T1000 (cell line): ENCODE results near the gene QSOX2.

Source experiments
- DNase-seq: peaks from one replicate; lab custom pipeline; 2025; ENCODE audit warnings: mixed read lengths; lab: John Stamatoyannopoulos, UW

The QSOX2 gene

GRCh38 chr9:136252846-136253245 lies 7.2 kb upstream of the QSOX2 start:
- no peak for DNase-seq

GRCh38 chr9:136252281-136252680 lies 6.7 kb upstream of the QSOX2 start:
- no peak for DNase-seq

- DNase-seq, result no peak
These were observed 5.9 kb upstream of the QSOX2 start for GRCh38 chr9:136251264-136252115.

- no peak for DNase-seq
These were observed 5.1 kb upstream of the QSOX2 start for GRCh38 chr9:136250676-136251075.

- DNase-seq, result no peak
These were observed 4.4 kb upstream of the QSOX2 start for GRCh38 chr9:136249877-136250559.

GRCh38 chr9:136248951-136249876 lies 3.6 kb upstream of the QSOX2 start:
- DNase-seq, result no peak

GRCh38 chr9:136247947-136248637 lies 2.5 kb upstream of the QSOX2 start:
- no peak for DNase-seq

- no peak for DNase-seq
These were observed 1.9 kb upstream of the QSOX2 start for GRCh38 chr9:136247551-136247916.

- DNase-seq, result no peak
These were observed 1.4 kb upstream of the QSOX2 start for GRCh38 chr9:136246849-136247550.

- no peak for DNase-seq
These were observed 718 bp downstream of the QSOX2 start for GRCh38 chr9:136244969-136245218.

- no peak for DNase-seq
These were observed 1.3 kb downstream of the QSOX2 start for GRCh38 chr9:136244122-136244968.

GRCh38 chr9:136243631-136244030 lies 2.0 kb downstream of the QSOX2 start:
- DNase-seq, result no peak

GRCh38 chr9:136242918-136243525 lies 2.6 kb downstream of the QSOX2 start:
- no peak for DNase-seq

- DNase-seq, result no peak
These were observed 3.4 kb downstream of the QSOX2 start for GRCh38 chr9:136242248-136242647.

- DNase-seq, result no peak
These were observed 4.1 kb downstream of the QSOX2 start for GRCh38 chr9:136241542-136241941.

GRCh38 chr9:136240941-136241340 lies 4.7 kb downstream of the QSOX2 start:
- DNase-seq, result no peak

- no peak for DNase-seq
These were observed 5.7 kb downstream of the QSOX2 start for GRCh38 chr9:136239983-136240330.

- no peak for DNase-seq
These were observed 6.3 kb downstream of the QSOX2 start for GRCh38 chr9:136239135-136239982.

GRCh38 chr9:136238342-136238732 lies 7.3 kb downstream of the QSOX2 start:
- DNase-seq, result no peak
